HL-60 (cell line): ENCODE data around the gene GDA.

Experiments used
- CTCF ChIP-seq: IDR thresholded peaks from one replicate; pipeline ENCODE4 v1.5.1; 2011; ENCODE audit warnings: low read length, control low read depth, inconsistent platforms; ENCODE audit not compliant: insufficient read depth
- GABPA ChIP-seq: IDR thresholded peaks from 2 replicates; pipeline ENCODE4 v1.6.1; 2012; ENCODE audit warnings: low read depth
- POLR2AphosphoS5 ChIP-seq: IDR thresholded peaks from 2 replicates; pipeline ENCODE4 v1.6.1; 2012; ENCODE audit warnings: low read depth
- SPI1 ChIP-seq: IDR thresholded peaks from 2 replicates; pipeline ENCODE4 v1.6.1; 2012; ENCODE audit warnings: low read depth, mild to moderate bottlenecking, borderline replicate concordance

DNA sequence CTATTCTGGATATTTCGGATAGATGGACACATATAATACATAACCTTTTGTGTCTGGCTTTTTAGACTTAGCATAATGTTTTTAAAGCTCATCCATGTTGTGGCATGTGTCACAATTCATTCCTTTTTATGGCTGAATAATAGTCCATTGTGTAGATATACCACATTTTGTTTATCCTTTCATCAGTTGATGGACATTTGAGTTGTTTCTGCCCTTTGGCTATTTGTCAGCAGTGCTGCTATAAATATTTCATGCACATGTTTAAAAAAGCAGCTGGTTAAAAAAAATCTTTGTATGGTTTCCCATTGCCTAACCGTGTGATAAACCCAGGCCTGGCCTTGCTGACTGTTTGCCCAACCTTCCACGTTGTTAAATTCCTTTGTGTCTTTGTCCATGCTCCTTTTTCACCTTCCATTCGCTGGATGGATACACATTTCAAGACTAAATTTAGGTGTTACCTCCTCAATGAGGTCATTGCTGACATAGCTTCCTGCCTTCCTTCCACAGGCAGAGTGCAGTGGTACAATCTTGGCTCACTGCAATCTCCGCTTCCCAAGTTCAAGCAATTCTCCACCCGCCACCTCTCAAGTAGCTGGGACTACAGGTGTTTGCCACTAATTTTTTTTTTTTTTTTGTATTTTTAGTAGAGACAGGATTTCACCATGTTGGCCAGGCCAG, 11.3 kb downstream of the GDA start:
- TF ChIP-seq POLR2AphosphoS5 = no peak
- TF ChIP-seq CTCF = no peak
- TF ChIP-seq GABPA = no peak
- no peak for TF ChIP-seq SPI1
